HG03097 (cell line): ENCODE data around the gene S100PBP.
A peak's percentile ranks its signal among the peaks of the same experiment; 100 is the strongest.

Experiments used
- ATAC-seq: cut with Tn5 transposase; IDR thresholded peaks from one replicate; pipeline ENCODE4 v1.9.1; 2021; ENCODE audit not compliant: unreplicated experiment, low FRiP score

The S100PBP gene

GRCh38 chr1:32817159-32817814, at the start of gene S100PBP, which contains the start of gene YARS1:
TSS of gene S100PBP (plus strand) at chr1:32817653. CDS start at chr1:32826100, 8,447 bp downstream.
TSS of gene YARS1 (minus strand) at chr1:32817358. CDS start at chr1:32817244, 114 bp downstream.
- ATAC-seq: peak; percentile 82

GRCh38 chr1:32768110-32768850, 49.2 kb upstream of the S100PBP start:
- no peak for ATAC-seq

- no peak for ATAC-seq
These were observed 47.8 kb upstream of the S100PBP start for GRCh38 chr1:32769524-32770220.

- ATAC-seq: no peak
These were observed 47.2 kb upstream of the S100PBP start for GRCh38 chr1:32770221-32770731.

GRCh38 chr1:32770741-32771548, 46.5 kb upstream of the S100PBP start:
- ATAC-seq: no peak

GRCh38 chr1:32771561-32772280, 45.7 kb upstream of the S100PBP start:
- no peak for ATAC-seq

GRCh38 chr1:32772281-32773017, 45.0 kb upstream of the S100PBP start:
- ATAC-seq: no peak

- no peak for ATAC-seq
These were observed 44.3 kb upstream of the S100PBP start for GRCh38 chr1:32773018-32773763.

- ATAC-seq: no peak
These were observed 43.5 kb upstream of the S100PBP start for GRCh38 chr1:32773764-32774463.

- no peak for ATAC-seq
These were observed 43.0 kb upstream of the S100PBP start for GRCh38 chr1:32774464-32774808.

- no peak for ATAC-seq
These were observed 42.4 kb upstream of the S100PBP start for GRCh38 chr1:32774950-32775634.

GRCh38 chr1:32775640-32776337, 41.7 kb upstream of the S100PBP start:
- ATAC-seq: no peak

- ATAC-seq: no peak
These were observed 38.2 kb upstream of the S100PBP start for GRCh38 chr1:32779242-32779641.

- ATAC-seq: no peak
These were observed 37.4 kb upstream of the S100PBP start for GRCh38 chr1:32780005-32780404.

GRCh38 chr1:32780628-32781234, 36.7 kb upstream of the S100PBP start:
- ATAC-seq: no peak

GRCh38 chr1:32782086-32782485, 35.4 kb upstream of the S100PBP start:
- no peak for ATAC-seq
